K562 (cell line): Measurements from ENCODE around the gene RXYLT1. TPM values are rescaled to one million over a fixed set of nuclear protein-coding genes. Genes with fewer than 3 reads are reported as not detected.

ENCODE experiments used
- ATAC-seq: fragments of 200-7000 bp; cut with Tn5 transposase; 3 replicates; pipeline ENCODE4 v1.9.1; 2020; ENCODE audit warnings: moderate library complexity
- BruUV-seq: library from RNA; stranded (reverse); fragments of 400-500 nt; replicated peaks from 2 replicates; lab custom pipeline; 2021; lab: Mats Ljungman, UMichigan
- CTCF ChIA-PET: fragments of 300-600 bp; formaldehyde crosslinking; extraction: SDS; loops from one replicate; lab custom pipeline; 2021; ENCODE audit warnings: low intra/inter-chr PET ratio; lab: Yijun Ruan, JAX
- POLR2A ChIA-PET: fragments of 300-600, 350-650 bp; sonication (Branson Sonifier 250); formaldehyde crosslinking; extraction: SDS; loops from one replicate; lab custom pipeline; 2021; ENCODE audit warnings: antibody characterized with exemption, inconsistent platforms; lab: Yijun Ruan, JAX
- DNase-seq, 4 experiments: peaks; one replicate each; pipeline versions ENCODE4 v3.0.0 to v3.0.0-alpha.2; 2011 to 2018; ENCODE audit warnings: low spot score in 3 of 4, mixed read lengths in 3 of 4; ENCODE audit errors: extremely low read depth in 1 of 4
- FAIRE-seq: peaks from 2 replicates; lab custom pipeline; 2011; peaks lifted over from hg19 to GRCh38; lab: Jason Lieb, UNC
- H2AFZ ChIP-seq: 2 replicates; pipeline ENCODE4 v1.6.0; 2011; ENCODE audit warnings: low read depth, low read length, control low read depth, inconsistent platforms
- H3K27ac ChIP-seq: fragments of 200-600 bp; 3 replicates; pipeline ENCODE4 v1.8.0; 2011; ENCODE audit warnings: low read depth, mild to moderate bottlenecking, control low read depth, inconsistent platforms, low read length, moderate library complexity, mixed read lengths; ENCODE audit errors: extremely low read depth
- H3K27me3 ChIP-seq, 2 experiments: fragments of 300-600 bp in 1 of 2; 2 replicates in 1 of 2; 3 replicates in 1 of 2; pipeline versions ENCODE4 v1.6.0 to v1.8.0; 2011; ENCODE audit warnings: inconsistent platforms in 2 of 2, low read length in 2 of 2, mild to moderate bottlenecking in 1 of 2, mixed read lengths in 1 of 2, moderate library complexity in 1 of 2; ENCODE audit not compliant: control insufficient read depth in 2 of 2, insufficient read depth in 2 of 2
- H3K36me3 ChIP-seq: fragments of 300-600 bp; 3 replicates; pipeline ENCODE4 v1.8.0; 2011; ENCODE audit warnings: mild to moderate bottlenecking, low read length, inconsistent platforms; ENCODE audit not compliant: control insufficient read depth, insufficient read depth
- H3K4me1 ChIP-seq, 2 experiments: fragments of 200-600 bp in 1 of 2; replicated peaks in 1 of 2; 2 replicates in 1 of 2; 3 replicates in 1 of 2; pipeline versions ENCODE4 v1.5.1 to v1.8.0; 2011; ENCODE audit warnings: inconsistent platforms in 2 of 2, low read length in 2 of 2, mild to moderate bottlenecking in 1 of 2, mixed read lengths in 1 of 2, moderate library complexity in 1 of 2; ENCODE audit not compliant: control insufficient read depth in 2 of 2, insufficient read depth in 2 of 2
- H3K4me2 ChIP-seq: 2 replicates; pipeline ENCODE4 v1.6.1; 2011; ENCODE audit warnings: low read length, control low read depth, inconsistent platforms, mixed read lengths; ENCODE audit not compliant: insufficient read depth
- H3K4me3 ChIP-seq: fragments of 200-600 bp; sonication (generic), shearing (Covaris generic); 2 replicates; pipeline ENCODE4 v1.5.1; 2016; ENCODE audit warnings: control low read depth, inconsistent platforms
- H3K79me2 ChIP-seq: fragments of 200-600 bp; 3 replicates; pipeline ENCODE4 v1.8.0; 2011; ENCODE audit warnings: low read length, inconsistent platforms; ENCODE audit not compliant: control insufficient read depth, insufficient read depth
- H3K9ac ChIP-seq, 2 experiments: 2 replicates each; pipeline versions ENCODE4 v1.6.0 to v1.6.1; 2011; ENCODE audit warnings: low read depth in 2 of 2, low read length in 2 of 2, control low read depth in 1 of 2, inconsistent platforms in 1 of 2, mild to moderate bottlenecking in 1 of 2, mixed read lengths in 1 of 2; ENCODE audit not compliant: insufficient read depth in 1 of 2
- H3K9me1 ChIP-seq: one replicate; pipeline ENCODE4 v1.6.0; 2011; ENCODE audit warnings: inconsistent platforms, mild to moderate bottlenecking, low read length, moderate library complexity; ENCODE audit not compliant: control insufficient read depth, insufficient read depth
- H3K9me3 ChIP-seq: replicated peaks from 2 replicates; pipeline ENCODE4 v1.5.1; 2011; ENCODE audit warnings: low read depth, low read length, inconsistent platforms; ENCODE audit not compliant: control insufficient read depth, insufficient read depth
- H4K20me1 ChIP-seq: replicated peaks from 2 replicates; pipeline ENCODE4 v1.6.1; 2011; ENCODE audit warnings: low read length, inconsistent platforms, mixed read lengths; ENCODE audit not compliant: control insufficient read depth, insufficient read depth
- ARID1B ChIP-seq: fragments of 450-650 bp; IDR thresholded peaks from 2 replicates; pipeline ENCODE4 v1.6.1; 2016; ENCODE audit warnings: antibody characterized with exemption, mild to moderate bottlenecking, inconsistent platforms
- CHCHD3 ChIP-seq: fragments of 250-450 bp; sonication (Bioruptor Pico); IDR thresholded peaks from 2 replicates; pipeline ENCODE4 v2.1.2; 2022; ENCODE audit warnings: mild to moderate bottlenecking
- L3MBTL2 ChIP-seq: fragments of 450-650 bp; IDR thresholded peaks from 2 replicates; pipeline ENCODE4 v1.6.1; 2016; ENCODE audit warnings: mild to moderate bottlenecking, moderate library complexity
- PTRF ChIP-seq: fragments of 450-650 bp; IDR thresholded peaks from 2 replicates; pipeline ENCODE4 v1.6.1; 2016; ENCODE audit warnings: mild to moderate bottlenecking, missing genetic modification characterization, missing compliant biosample characterization
- ZNF707 ChIP-seq: fragments of 250-450 bp; sonication (Bioruptor Pico); conservative IDR thresholded peaks from 2 replicates; pipeline ENCODE4 v1.8.0; 2022; ENCODE audit warnings: inconsistent platforms, mild to moderate bottlenecking, moderate library complexity
- ZZZ3 ChIP-seq: fragments of 450-650 bp; IDR thresholded peaks from 2 replicates; pipeline ENCODE4 v1.6.1; 2016; ENCODE audit warnings: antibody characterized with exemption, mild to moderate bottlenecking, moderate library complexity
- WGBS: fragments of 100-300 bp; shearing (Covaris generic); methylation state at CpG from one replicate; pipeline ENCODE4 v1.1.6; 2016; ENCODE audit warnings: low coverage, mixed read lengths; ENCODE audit not compliant: insufficient coverage; ENCODE audit errors: missing lambda C conversion rate; 5-methylcytosine and 5-hydroxymethylcytosine counted together
- in situ Hi-C: fragments of 300-500 bp; cut with MboI; formaldehyde crosslinking; loops from 4 replicates; pipeline ENCODE4 v1.15.0; 2018; ENCODE audit warnings: inconsistent platforms, mixed read lengths
- intact Hi-C: fragments of 100-400 bp; cut with micrococcal nuclease; formaldehyde crosslinking; loops from 2 replicates; pipeline ENCODE4 v1.14.2; 2022
- polyA plus RNA-seq, 8 experiments: library from polyadenylated mRNA; depleted of rRNA in 4 of 8; stranded (reverse) in 5 of 8; unstranded in 3 of 8; fragments of >200 nt; fragmentation: Nextera tagmentation in 2 of 8; fragmentation: Illumina TruSeq in 1 of 8; extraction: Ambion mirVana in 2 of 8; extraction: Trizol in 1 of 8; gene quantifications; 2 replicates each; pipeline versions ENCODE4 v1.2.1 to v1.2.3, GENCODE V29; 2011 to 2014; ENCODE audit warnings: inconsistent platforms in 1 of 8, missing spikeins in 1 of 8
- total RNA-seq, 7 experiments: library from RNA; depleted of rRNA in 6 of 7; stranded (reverse); fragments of >200 nt in 6 of 7; fragmentation: Illumina TruSeq in 2 of 7; extraction: Trizol in 2 of 7; gene quantifications; 2 replicates each; pipeline versions ENCODE4 v1.2.1 to v1.2.3, GENCODE V29; 2011 to 2021; ENCODE audit warnings: low replicate concordance in 1 of 7
- TF ChIP-seq, protein P1 (sequence below): fragments of 250-450 bp; sonication (Bioruptor Pico); IDR thresholded peaks from 2 replicates; pipeline ENCODE4 v1.5.0; 2020; ENCODE audit warnings: mild to moderate bottlenecking
- TF ChIP-seq, protein P2 (sequence below): fragments of 250-450 bp; sonication (Bioruptor Pico); IDR thresholded peaks from 2 replicates; pipeline ENCODE4 v1.5.0; 2021
- TF ChIP-seq, protein P3 (sequence below): fragments of 450-650 bp; formaldehyde crosslinking; IDR thresholded peaks from 2 replicates; pipeline ENCODE4 v1.4.0; 2022; ENCODE audit warnings: missing genetic modification characterization

The RXYLT1 gene
- total and polyA plus RNA-seq, 9 of the 15 experiments (the other 6 are each of a cell fraction or from before 2014, with no cell fraction given) = 6.7 to 26.5 (median 20.9) TPM

DNA sequence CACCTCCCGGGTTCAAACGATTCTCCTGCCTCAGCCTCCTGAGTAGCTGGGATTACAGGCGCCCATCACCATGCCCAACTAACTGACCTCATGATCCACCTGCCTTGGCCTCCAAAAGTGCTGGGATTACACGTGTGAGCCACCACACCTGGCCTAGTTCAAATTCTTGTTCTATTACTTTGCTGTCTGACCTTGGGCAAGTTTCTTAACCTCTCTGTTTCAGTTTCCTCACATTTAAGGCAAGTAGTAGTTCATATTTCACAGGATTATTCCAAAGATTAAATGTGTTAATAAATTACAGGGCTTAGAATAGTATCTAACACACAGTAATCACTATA, 10.9 kb downstream of the RXYLT1 start (continued):
- TF ChIP-seq ZZZ3 = no peak
- no peak for TF ChIP-seq CHCHD3 (CRISPR knock-in tag)
- TF ChIP-seq, protein P1, sequence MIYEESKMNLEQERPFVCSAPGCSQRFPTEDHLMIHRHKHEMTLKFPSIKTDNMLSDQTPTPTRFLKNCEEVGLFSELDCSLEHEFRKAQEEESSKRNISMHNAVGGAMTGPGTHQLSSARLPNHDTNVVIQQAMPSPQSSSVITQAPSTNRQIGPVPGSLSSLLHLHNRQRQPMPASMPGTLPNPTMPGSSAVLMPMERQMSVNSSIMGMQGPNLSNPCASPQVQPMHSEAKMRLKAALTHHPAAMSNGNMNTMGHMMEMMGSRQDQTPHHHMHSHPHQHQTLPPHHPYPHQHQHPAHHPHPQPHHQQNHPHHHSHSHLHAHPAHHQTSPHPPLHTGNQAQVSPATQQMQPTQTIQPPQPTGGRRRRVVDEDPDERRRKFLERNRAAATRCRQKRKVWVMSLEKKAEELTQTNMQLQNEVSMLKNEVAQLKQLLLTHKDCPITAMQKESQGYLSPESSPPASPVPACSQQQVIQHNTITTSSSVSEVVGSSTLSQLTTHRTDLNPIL (CRISPR knock-in tag) = no peak
- TF ChIP-seq, protein P2, sequence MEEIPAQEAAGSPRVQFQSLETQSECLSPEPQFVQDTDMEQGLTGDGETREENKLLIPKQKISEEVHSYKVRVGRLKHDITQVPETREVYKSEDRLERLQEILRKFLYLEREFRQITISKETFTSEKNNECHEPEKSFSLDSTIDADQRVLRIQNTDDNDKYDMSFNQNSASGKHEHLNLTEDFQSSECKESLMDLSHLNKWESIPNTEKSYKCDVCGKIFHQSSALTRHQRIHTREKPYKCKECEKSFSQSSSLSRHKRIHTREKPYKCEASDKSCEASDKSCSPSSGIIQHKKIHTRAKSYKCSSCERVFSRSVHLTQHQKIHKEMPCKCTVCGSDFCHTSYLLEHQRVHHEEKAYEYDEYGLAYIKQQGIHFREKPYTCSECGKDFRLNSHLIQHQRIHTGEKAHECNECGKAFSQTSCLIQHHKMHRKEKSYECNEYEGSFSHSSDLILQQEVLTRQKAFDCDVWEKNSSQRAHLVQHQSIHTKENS (CRISPR knock-in tag) = no peak
- no peak for TF ChIP-seq L3MBTL2
- TF ChIP-seq, protein P3, sequence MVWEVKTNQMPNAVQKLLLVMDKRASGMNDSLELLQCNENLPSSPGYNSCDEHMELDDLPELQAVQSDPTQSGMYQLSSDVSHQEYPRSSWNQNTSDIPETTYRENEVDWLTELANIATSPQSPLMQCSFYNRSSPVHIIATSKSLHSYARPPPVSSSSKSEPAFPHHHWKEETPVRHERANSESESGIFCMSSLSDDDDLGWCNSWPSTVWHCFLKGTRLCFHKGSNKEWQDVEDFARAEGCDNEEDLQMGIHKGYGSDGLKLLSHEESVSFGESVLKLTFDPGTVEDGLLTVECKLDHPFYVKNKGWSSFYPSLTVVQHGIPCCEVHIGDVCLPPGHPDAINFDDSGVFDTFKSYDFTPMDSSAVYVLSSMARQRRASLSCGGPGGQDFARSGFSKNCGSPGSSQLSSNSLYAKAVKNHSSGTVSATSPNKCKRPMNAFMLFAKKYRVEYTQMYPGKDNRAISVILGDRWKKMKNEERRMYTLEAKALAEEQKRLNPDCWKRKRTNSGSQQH = no peak
- no peak for TF ChIP-seq PTRF (tag)
- no peak for TF ChIP-seq ZNF707 (CRISPR knock-in tag)

DNA sequence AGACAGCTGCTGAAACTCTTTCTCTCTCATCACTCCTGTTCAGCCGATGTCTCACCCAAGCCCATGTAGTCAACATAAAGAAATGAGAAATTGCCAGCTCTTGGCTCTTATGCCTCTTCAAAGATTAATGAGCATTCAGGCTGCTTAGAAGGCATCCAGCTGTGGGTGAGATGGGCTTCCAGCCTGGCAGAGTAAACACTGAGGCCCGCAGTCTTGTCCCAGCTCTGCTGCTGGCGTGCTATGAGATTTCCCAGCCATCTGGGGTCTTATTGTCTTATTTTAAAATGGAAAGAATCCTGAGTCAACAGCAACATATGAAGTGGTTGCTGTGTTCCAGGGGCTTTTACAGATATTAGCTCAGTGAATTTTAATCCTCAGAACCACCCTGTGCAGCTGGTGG, 12.6 kb downstream of the RXYLT1 start:
- in situ Hi-C loops (no loop called here), intact Hi-C loops (no loop called here)
- POLR2A ChIA-PET = no interaction called here
- peaks cover 20% of the 10 kb centered on the region; the same call in 2 of the 3 replicates for H3K36me3 ChIP-seq
- WGBS = 96% methylated on average over 3 of the region's 3 CpGs
- TF ChIP-seq ARID1B = no peak
- no peak overlapping the region for H3K4me2 ChIP-seq
- H3K9me1 ChIP-seq = no peaks in the 10 kb centered on the region
- no peaks in the 10 kb centered on the region for H3K27me3 ChIP-seq
- H3K79me2 ChIP-seq = no peaks in the 10 kb centered on the region
- DNase-seq (no peak), FAIRE-seq (no peak), ATAC-seq (no peak)
- no peak overlapping the region for H3K27ac ChIP-seq
- no peaks in the 10 kb centered on the region for H3K4me1 ChIP-seq
- no peak overlapping the region for H3K9ac ChIP-seq
- CTCF ChIA-PET = no interaction called here
- no peak overlapping the region for H3K4me3 ChIP-seq
- no peaks in the 10 kb centered on the region for H3K9me3 ChIP-seq
- no peaks in the 10 kb centered on the region for H4K20me1 ChIP-seq
- H2AFZ ChIP-seq = no peak overlapping the region
- BruUV-seq = no TSS peak
